GM12892 (cell line): Measurements from ENCODE around the gene IFT20.

Source experiments
- POLR2A ChIP-seq: IDR thresholded peaks from 2 replicates; pipeline ENCODE4 v1.6.1; 2011; ENCODE audit warnings: low read depth, low read length, control low read depth
- POLR2AphosphoS5 ChIP-seq: IDR thresholded peaks from 2 replicates; pipeline ENCODE4 v1.6.1; 2011; ENCODE audit warnings: low read depth, low read length, control low read depth
- TAF1 ChIP-seq: IDR thresholded peaks from 2 replicates; pipeline ENCODE4 v1.6.1; 2011; ENCODE audit warnings: low read depth, mild to moderate bottlenecking, control low read depth, low read length, borderline replicate concordance

DNA sequence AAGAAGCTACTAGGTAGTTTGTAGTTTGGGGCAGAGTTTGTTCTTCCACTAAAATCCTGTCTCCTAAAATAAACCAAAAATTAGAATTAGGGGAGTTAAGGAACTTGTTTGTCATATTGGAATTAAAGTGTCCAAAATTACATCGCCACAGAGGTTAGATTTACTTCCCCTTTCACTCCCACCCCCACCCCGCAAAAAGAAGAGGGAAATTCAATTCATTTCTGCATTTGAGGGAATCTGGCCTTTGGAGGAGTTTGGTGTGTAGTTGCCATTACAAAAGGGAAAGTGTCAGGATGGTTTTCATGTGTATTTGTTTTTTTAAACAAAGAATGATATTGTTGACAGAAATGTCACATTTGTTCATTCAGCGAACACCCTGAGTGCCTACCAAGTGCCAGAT is 10.5 kb downstream of the IFT20 start:
- TF ChIP-seq POLR2AphosphoS5 (no peak), POLR2A (no peak), TAF1 (no peak)
